HL-60 (cell line): ENCODE results near the gene EEA1.

Experiments
- CTCF ChIP-seq: IDR thresholded peaks from one replicate; pipeline ENCODE4 v1.5.1; 2011; ENCODE audit warnings: low read length, control low read depth, inconsistent platforms; ENCODE audit not compliant: insufficient read depth
- GABPA ChIP-seq: IDR thresholded peaks from 2 replicates; pipeline ENCODE4 v1.6.1; 2012; ENCODE audit warnings: low read depth
- POLR2AphosphoS5 ChIP-seq: IDR thresholded peaks from 2 replicates; pipeline ENCODE4 v1.6.1; 2012; ENCODE audit warnings: low read depth
- TF ChIP-seq, protein P1 (sequence below): IDR thresholded peaks from 2 replicates; pipeline ENCODE4 v1.6.1; 2012; ENCODE audit warnings: low read depth; ENCODE audit not compliant: insufficient replicate concordance

DNA sequence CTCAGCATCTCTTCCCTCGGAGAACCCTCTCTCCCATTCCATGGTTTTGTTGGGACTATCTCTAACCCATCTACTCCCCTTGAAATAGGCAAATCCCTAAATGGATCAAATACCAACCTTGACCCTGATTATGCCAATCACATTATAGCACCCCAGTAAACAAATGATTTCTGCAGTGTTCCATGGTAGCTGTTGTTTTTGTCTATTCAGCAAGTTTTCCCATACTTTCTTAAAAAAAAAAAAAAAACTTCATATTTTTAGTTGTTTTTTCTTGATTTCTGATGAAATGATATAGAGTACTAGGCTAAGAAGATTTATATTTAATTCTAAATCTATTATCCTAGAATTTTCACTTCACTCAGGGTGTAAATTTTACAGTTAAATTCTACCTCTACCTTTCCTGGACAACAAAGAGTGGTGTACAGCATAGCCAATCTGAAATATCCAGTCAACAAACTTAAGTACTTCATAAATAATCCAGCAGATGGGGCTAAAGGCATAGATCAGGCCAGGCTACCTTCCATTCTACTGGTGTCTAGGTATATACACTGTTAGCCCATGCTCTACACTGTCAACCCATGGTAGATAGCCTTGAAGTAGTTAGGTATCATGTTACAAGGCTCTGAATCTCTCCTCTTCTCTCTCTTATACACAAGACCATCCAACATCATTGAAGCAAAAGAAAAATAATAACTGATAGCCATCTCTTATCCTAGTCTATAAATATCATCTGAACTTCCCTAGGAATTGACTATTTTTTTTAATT, 144.1 kb downstream of the EEA1 start:
- TF ChIP-seq CTCF: peak; percentile 15
- TF ChIP-seq GABPA: no peak
- TF ChIP-seq POLR2AphosphoS5: no peak
- TF ChIP-seq, protein P1, sequence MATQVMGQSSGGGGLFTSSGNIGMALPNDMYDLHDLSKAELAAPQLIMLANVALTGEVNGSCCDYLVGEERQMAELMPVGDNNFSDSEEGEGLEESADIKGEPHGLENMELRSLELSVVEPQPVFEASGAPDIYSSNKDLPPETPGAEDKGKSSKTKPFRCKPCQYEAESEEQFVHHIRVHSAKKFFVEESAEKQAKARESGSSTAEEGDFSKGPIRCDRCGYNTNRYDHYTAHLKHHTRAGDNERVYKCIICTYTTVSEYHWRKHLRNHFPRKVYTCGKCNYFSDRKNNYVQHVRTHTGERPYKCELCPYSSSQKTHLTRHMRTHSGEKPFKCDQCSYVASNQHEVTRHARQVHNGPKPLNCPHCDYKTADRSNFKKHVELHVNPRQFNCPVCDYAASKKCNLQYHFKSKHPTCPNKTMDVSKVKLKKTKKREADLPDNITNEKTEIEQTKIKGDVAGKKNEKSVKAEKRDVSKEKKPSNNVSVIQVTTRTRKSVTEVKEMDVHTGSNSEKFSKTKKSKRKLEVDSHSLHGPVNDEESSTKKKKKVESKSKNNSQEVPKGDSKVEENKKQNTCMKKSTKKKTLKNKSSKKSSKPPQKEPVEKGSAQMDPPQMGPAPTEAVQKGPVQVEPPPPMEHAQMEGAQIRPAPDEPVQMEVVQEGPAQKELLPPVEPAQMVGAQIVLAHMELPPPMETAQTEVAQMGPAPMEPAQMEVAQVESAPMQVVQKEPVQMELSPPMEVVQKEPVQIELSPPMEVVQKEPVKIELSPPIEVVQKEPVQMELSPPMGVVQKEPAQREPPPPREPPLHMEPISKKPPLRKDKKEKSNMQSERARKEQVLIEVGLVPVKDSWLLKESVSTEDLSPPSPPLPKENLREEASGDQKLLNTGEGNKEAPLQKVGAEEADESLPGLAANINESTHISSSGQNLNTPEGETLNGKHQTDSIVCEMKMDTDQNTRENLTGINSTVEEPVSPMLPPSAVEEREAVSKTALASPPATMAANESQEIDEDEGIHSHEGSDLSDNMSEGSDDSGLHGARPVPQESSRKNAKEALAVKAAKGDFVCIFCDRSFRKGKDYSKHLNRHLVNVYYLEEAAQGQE: no peak
